Embryonic facial prominence (tissue), 1 donor: ENCODE data around the gene ANXA6.
A peak's percentile ranks its signal among the peaks of the same experiment; 100 is the strongest.

ENCODE experiments used
- DNase-seq: peaks from one replicate; pipeline ENCODE4 v3.0.0-alpha.2; 2016; ENCODE audit errors: extremely low spot score

The ANXA6 gene

GRCh38 chr5:151065609-151066008 lies 92.0 kb downstream of the ANXA6 start:
- no peak for DNase-seq

- no peak for DNase-seq
Measured at GRCh38 chr5:151064916-151065499, 92.6 kb downstream of the ANXA6 start.

GRCh38 chr5:151063142-151063989 lies 94.2 kb downstream of the ANXA6 start:
- no peak for DNase-seq

- DNase-seq: no peak
Measured at GRCh38 chr5:151062405-151063141, 95.0 kb downstream of the ANXA6 start.

- DNase-seq: no peak
Measured at GRCh38 chr5:151060742-151061141, 96.8 kb downstream of the ANXA6 start.

- no peak for DNase-seq
Measured at GRCh38 chr5:151058891-151059489, 98.6 kb downstream of the ANXA6 start.

- no peak for DNase-seq
Measured at GRCh38 chr5:151058301-151058700, 99.3 kb downstream of the ANXA6 start.

- no peak for DNase-seq
Measured at GRCh38 chr5:151056379-151057325, 100.9 kb downstream of the ANXA6 start.

- DNase-seq: no peak
Measured at GRCh38 chr5:151055336-151055735, 102.2 kb downstream of the ANXA6 start.

- no peak for DNase-seq
Measured at GRCh38 chr5:151054709-151055108, 102.9 kb downstream of the ANXA6 start.

GRCh38 chr5:151053796-151054462 lies 103.7 kb downstream of the ANXA6 start:
- no peak for DNase-seq

GRCh38 chr5:151052836-151053235 lies 104.7 kb downstream of the ANXA6 start:
- no peak for DNase-seq

- no peak for DNase-seq
Measured at GRCh38 chr5:151051931-151052608, 105.5 kb downstream of the ANXA6 start.

- DNase-seq: peak; percentile 52
Measured at GRCh38 chr5:151051066-151051930, 106.3 kb downstream of the ANXA6 start.
